Measurements from ENCODE around the gene ENTPD3.
"Not testable (repeated sequence)": the region's sequence is repeated elsewhere in the genome, so short reads cannot be mapped to it uniquely, and the experiment has no call there.

The ENTPD3 gene

DNA sequence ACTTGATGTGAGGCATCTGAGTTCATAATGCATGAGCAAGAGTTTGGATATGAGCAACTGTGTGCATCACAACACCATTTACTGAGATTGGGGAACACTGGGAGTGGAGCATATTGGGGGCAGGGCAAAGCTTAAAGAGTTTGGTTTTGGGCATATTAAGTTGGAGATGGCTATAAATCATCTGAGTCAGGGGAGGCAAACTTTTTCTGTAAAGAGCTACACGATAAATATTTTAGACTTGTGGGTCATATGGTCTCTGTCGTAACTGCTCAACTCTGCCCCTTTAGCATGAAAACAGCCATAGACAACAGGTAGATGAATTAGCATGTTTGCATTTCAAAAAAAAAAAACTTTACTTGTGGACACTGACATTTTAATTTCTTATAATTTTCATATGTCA is 20.0 kb downstream of the ENTPD3 start:
- DNase-seq = no peak

DNA sequence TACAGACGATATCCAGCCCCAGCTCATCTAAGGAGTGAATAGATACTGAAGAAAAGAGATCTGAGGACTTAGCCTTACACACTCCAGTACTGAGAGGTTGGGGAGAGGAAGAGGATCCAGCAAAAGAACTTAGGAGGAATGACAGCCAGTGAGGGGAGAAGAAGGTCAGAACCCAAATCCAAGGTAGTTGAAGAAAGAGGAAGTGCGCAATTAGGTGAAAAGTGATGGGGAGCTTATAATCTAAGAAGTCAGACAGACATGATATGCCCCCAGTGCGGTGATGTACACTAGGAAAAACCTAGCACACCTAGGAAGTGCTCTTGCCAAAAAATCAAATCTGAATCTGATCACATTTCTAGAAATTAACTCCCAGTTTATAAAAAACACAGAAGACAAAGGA is 20.6 kb downstream of the ENTPD3 start:
- no peak for DNase-seq

GRCh38 chr3:40414270-40414669 is 27.3 kb downstream of the ENTPD3 start:
- no peak for DNase-seq

GRCh38 chr3:40417845-40418543 is 31.0 kb downstream of the ENTPD3 start:
- no peak for DNase-seq

DNA sequence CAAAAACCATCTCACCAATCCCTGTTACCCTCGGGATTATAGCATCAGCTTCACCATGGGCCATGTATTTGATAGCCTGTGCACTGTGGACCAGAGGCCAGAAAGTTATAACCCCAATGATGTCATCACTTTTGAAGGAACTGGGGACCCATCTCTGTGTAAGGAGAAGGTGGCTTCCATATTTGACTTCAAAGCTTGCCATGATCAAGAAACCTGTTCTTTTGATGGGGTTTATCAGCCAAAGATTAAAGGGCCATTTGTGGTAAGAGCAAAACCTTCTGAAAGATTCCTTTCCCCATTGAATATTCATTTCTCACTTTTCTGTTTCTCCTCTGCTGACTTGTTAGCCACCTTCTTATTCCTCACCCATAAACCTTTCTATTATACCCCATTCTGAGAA is 35.9 kb downstream of the ENTPD3 start:
- no peak for DNase-seq

DNA sequence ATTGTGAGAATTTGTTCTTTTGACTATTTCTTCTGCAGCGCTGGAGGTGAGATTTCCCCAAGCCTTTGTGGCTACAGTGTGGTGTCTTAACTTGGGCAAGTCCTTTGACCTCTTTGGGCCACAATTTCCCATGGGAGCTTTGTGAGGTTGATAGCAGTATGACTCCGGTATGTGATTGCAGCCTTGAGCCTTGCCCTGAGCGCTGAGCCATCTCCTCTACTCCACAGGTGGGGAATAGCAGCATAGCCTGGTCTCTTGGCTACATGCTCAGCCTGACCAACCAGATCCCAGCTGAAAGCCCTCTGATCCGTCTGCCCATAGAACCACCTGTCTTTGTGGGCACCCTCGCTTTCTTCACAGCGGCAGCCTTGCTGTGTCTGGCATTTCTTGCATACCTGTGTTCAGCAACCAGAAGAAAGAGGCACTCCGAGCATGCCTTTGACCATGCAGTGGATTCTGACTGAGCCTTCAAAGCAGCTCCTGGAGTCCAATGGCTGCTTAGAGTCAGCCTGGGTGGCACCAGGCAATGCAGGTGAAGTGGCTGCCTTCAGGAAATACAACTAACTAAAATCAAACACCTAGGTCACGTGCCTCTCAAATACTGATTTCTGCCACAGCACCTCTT is 40.2 kb downstream of the ENTPD3 start:
- DNase-seq = no peak

DNA sequence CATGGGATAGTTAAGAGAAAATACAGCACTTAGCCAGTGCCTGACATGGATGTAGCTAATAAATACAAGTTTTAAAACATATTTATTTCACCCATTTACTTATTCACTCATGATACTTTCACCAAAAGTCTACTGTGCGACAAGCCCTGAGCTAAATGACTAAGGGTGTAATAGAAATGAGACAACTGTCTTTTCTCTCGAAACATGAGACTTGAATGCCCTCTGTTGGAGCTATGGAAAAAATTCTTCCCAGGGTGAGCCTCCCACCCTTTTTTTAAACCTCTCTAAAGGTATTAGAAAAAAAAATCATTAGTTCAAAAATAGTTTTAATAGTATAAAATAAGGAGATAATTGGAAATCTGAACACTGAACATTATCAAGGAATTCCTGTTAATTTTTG is 45.8 kb downstream of the ENTPD3 start:
- no peak for DNase-seq

DNA sequence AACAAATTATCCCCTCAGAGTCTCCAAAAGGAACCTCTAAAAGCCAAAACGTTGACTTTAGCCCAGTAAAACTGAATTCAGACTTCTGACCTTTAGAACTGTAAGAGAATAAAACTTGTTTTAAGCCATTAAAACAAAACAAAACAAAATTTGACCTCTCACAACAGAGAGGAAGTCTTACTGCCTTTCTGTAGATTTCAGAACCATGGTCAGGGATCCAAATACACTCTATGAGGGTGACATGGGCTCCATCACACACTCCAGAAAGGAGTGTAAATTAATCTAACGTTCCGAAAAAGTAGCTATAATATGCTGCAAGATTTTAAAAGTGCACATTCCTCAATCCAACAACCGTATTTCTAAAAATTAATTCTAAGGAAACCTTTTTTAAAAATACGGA is 50.9 kb downstream of the ENTPD3 start:
- DNase-seq = no peak

- DNase-seq = no peak
Observed at GRCh38 chr3:40445062-40445461, 58.1 kb downstream of the ENTPD3 start.

DNA sequence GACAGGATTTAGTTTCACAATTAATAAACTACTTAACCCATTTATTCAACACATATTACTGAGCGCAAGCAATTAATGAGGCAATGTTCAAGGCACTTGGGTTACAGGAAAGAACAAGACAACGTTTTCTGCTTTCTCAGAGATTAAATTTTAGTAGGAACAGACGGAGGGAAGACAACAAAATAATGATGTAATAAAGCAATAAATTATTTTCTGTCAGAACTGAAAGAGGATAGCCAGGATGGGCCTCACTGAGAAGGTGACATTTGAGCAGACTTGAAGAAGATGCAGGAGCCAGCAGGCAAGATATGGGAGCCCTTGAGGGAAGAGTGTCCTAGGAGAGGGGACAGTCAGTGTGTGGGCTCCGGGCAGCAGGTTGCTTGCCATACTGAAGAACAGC is 58.9 kb downstream of the ENTPD3 start:
- DNase-seq = no peak

DNA sequence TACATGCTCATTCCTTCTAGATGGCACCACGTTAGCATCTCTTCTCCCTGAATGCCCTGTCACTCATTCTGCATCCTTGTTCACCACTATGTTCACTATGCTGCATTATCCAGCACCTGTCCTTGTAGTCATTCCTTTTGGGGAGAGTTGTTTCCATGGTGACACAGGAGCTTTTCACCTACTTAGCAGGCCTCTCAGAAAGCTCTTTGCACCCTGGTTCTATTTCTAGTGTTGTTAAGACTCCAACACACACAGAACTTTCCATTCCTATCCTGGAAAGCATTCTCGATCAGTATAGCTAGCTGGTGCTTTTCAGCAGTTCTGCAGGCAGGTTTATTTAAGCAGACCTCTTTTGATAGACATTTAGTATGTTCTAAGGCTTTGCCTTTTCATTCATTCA is 63.5 kb downstream of the ENTPD3 start:
- no peak for DNase-seq

GRCh38 chr3:40451551-40451950 is 64.6 kb downstream of the ENTPD3 start:
- no peak for DNase-seq

- no peak for DNase-seq
Observed at GRCh38 chr3:40452057-40452456, 65.1 kb downstream of the ENTPD3 start.

DNA sequence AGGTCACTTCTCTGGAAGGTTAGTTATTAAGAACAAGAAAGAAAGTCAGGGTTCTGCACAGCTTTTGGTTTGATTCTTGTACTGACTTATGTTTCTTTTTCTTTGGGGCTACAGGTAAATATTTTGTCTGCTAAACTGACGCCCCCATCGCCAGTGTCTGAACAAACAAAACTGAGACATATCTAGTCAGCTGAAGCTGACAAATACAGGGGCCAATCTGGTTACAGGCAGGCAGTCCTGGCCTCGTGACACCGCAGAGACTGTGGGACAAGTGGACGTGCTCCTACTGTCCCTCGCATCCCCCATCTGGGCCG is 65.5 kb downstream of the ENTPD3 start:
- DNase-seq = no peak

GRCh38 chr3:40452876-40453730 is 66.1 kb downstream of the ENTPD3 start:
- DNase-seq = peak; percentile 89

- no peak for DNase-seq
Observed at GRCh38 chr3:40453933-40454332, 66.9 kb downstream of the ENTPD3 start.

DNA sequence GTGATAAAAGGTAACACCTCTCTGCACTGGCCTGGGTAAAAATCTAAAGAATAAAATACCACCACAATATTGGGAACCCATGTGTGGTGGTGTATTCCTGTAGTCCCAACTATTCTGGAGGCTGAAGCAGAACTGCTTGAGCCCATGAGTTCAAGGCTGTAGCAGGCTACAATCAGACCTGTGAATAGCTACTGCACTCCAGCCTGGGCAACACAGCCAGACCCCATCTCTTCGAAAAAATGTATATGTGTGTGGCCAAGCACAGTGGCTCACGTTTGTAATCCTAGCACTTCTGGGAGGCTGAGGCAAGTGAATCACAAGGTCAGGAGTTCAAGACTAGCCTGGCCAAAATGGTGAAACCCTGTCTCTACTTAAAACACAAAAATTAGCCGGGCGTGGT is 68.3 kb downstream of the ENTPD3 start:
- DNase-seq = no peak

DNA sequence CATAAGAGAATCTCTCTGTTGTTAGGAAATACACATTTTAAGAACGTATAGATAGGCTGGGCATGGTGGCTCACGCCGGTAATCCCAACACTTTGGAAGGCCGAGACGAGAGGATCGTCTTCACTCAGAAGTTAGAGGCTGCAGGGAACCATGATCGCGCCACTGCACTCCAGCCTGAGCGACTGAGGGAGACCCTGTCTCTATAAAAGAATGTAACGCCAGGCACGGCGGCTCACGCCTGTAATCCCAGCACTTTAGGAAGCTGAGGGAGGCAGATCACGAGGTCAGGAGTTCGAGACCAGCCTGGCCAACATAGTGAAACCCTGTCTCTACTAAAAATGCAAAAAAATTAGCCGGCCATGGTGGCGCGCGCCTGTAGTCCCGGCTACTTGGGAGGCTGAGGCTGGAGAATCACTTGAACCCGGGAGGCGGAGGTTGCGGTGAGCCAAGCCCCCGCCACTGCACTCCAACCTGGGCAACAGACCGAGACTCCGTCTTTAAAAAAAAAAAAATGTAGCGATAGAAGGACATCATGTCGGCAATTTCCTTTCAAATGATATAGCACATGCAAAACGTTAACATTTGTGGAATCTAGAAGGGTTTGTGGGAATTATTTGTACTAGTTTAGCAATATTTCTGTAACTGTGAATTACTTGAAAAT is 69.4 kb downstream of the ENTPD3 start:
- no peak for DNase-seq

DNA sequence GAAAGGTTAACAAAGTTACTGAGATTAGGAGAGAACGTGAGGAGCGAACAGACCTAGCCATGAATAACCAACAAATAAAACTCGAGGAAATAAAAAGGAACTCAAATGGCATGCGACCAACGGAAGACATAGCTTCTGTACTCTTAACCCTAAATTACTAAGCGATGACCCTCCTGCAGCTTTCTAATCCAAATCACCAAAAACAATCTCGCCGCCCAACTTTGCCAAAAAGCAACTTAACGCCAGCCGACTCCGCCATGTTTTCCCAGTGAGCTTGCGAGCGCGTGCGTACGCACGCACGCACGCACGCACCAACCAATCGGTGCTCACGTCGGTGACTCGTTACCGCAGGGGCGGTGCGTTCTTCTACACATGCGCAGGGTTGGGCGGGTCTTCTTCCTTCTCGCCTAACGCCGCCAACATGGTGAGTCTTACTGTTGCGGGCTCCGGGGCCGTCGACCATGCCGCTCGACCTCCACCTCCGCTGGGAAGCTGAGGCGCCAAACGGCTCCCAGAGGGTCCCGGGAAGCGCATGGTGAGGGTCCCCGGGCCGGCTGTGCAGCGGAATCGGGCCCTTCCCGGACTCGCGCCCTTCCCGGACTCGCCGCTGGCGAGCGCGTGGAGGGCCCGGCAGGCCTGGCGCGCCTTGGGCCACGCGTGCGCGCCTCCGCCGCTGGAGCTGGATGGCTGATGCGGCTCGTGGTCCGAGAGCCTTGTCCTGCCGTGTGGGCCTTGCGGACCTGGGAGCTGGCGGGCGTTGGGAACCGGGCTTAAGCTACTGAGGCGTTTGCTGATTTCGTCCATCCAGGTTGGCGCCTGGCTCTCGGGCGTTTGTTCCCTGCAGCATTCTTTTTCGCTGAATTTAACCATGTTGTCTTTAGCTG is 70.2 kb downstream of the ENTPD3 start, which contains the start of gene RPL14:
Gene RPL14, plus strand, starts transcription at position 400 of the 884 bp plus-strand sequence. Its CDS starts 133 bp downstream, at position 533.
- peak; percentile 95 for DNase-seq

DNA sequence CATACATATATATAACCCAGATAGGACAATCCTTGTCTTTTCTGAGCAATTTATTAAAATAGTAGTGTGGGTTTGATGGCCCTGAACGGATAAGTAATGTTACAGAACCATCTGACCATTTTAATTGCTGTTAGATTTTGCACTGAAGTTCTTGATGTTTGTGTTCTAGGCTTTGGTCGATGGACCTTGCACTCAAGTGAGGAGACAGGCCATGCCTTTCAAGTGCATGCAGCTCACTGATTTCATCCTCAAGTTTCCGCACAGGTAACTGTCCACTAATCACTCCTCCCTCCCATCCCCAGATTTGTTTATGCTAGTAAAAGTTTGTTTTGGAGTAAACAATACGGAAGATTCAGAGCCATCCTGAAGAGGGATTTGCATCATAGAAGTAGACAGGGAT is 71.5 kb downstream of the ENTPD3 start:
- DNase-seq = no peak

GRCh38 chr3:40460481-40460880 is 73.5 kb downstream of the ENTPD3 start:
- DNase-seq = not testable (repeated sequence)

GRCh38 chr3:40461161-40461560 is 74.2 kb downstream of the ENTPD3 start:
- no peak for DNase-seq

All from activated T-cell treated with anti-CD3 and anti-CD28 coated beads for 4 hours (primary cell).